ENCODE results near the gene BANK1. TPM values are rescaled to one million over a fixed set of nuclear protein-coding genes. Genes with fewer than 3 reads are reported as not detected.

The BANK1 gene
- polyA plus RNA-seq, 1 of the 3 experiments (the other 2 are of a cell fraction): not detected

DNA sequence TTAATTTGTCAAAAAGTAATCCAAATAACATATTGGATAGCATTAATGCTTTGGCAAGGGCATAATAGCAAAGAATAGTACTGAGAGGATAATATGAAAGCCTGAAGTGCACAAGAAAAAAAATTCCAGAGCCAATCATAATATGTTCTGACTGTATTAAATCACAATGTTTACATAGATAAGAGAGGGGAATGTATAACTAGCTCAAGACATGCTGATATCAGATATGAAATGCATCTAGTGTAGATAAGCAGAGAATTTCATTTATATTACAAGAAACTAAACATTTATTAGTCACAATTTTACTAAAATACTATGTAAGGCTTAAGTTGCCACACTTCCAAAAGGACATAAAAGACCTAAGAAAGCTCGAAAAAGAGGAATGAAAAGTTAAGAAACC lies 193.3 kb downstream of the BANK1 start:
- 63% methylated on average over 1 of the region's 1 CpG for WGBS (ENCODE audit: low lambda C conversion rate)
- Histone ChIP-seq H3K4me3 (ENCODE audit: low read depth in 2 of 2, low read length in 1 of 2) (no peak overlapping the region), H3F3A (replicated peaks; ENCODE audit: insufficient read depth) (no peaks in the 10 kb centered on the region), H4K20me1 (ENCODE audit: insufficient read depth) (no peaks in the 10 kb centered on the region), H3K27me3 (ENCODE audit: insufficient read depth) (no peaks in the 10 kb centered on the region), H3K4me2 (no peak overlapping the region), H3K4me1 (ENCODE audit: control insufficient read depth in 1 of 2, insufficient read depth in 2 of 2, low read depth in 1 of 2, low read length in 1 of 2) (no peaks in the 10 kb centered on the region; a peak in 1 of 4 replicates), H3K9me3 (no peaks in the 10 kb centered on the region), H3K36me3 (replicated peaks in 1 of 2; ENCODE audit: control insufficient read depth in 1 of 2, insufficient read depth in 2 of 2, low read length in 1 of 2) (no peaks in the 10 kb centered on the region), H2AFZ (ENCODE audit: low read depth) (no peak overlapping the region), H3K9me2 (no peaks in the 10 kb centered on the region), H3K9ac (no peak overlapping the region), H3K79me2 (ENCODE audit: insufficient read depth) (no peaks in the 10 kb centered on the region), H3K27ac (ENCODE audit: low read depth in 2 of 2, low read length in 1 of 2) (no peak overlapping the region)
- POLR2A ChIA-PET: no interaction called here
- CTCF ChIA-PET: interaction anchor here (0.6 to 1.4 kb wide), 2 partner anchors 10 to 418 kb away, joined by 3 to 4 read pairs; no protein-coding TSS in a partner anchor
- DNase-seq: no peak
- TF ChIP-seq JUND (IDR thresholded peaks at IDR 0.05): no peak
- TF ChIP-seq RAD21 (IDR thresholded peaks at IDR 0.05; ENCODE audit: low read length): no peak
- TF ChIP-seq, protein P1, sequence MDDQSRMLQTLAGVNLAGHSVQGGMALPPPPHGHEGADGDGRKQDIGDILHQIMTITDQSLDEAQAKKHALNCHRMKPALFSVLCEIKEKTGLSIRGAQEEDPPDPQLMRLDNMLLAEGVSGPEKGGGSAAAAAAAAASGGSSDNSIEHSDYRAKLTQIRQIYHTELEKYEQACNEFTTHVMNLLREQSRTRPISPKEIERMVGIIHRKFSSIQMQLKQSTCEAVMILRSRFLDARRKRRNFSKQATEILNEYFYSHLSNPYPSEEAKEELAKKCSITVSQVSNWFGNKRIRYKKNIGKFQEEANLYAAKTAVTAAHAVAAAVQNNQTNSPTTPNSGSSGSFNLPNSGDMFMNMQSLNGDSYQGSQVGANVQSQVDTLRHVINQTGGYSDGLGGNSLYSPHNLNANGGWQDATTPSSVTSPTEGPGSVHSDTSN (IDR thresholded peaks at IDR 0.05): no peak
- no peak for TF ChIP-seq GATA2 (CRISPR knock-in tag; IDR thresholded peaks at IDR 0.05)
- TF ChIP-seq EP300 (IDR thresholded peaks at IDR 0.05; ENCODE audit: borderline replicate concordance in 1 of 2, low read depth in 1 of 2, low read length in 1 of 2): no peak
- TF ChIP-seq CHD2 (IDR thresholded peaks at IDR 0.05; ENCODE audit: low read length, partially characterized antibody): no peak
- no peak for TF ChIP-seq POLR2AphosphoS5 (IDR thresholded peaks at IDR 0.05; ENCODE audit: low read depth, low read length)
- TF ChIP-seq, protein P2, sequence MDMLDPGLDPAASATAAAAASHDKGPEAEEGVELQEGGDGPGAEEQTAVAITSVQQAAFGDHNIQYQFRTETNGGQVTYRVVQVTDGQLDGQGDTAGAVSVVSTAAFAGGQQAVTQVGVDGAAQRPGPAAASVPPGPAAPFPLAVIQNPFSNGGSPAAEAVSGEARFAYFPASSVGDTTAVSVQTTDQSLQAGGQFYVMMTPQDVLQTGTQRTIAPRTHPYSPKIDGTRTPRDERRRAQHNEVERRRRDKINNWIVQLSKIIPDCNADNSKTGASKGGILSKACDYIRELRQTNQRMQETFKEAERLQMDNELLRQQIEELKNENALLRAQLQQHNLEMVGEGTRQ (IDR thresholded peaks at IDR 0.05; ENCODE audit: borderline replicate concordance, low read depth, low read length): no peak
- TF ChIP-seq RXRA (IDR thresholded peaks at IDR 0.05; ENCODE audit: borderline replicate concordance, low read depth): no peak
- TF ChIP-seq RFX5 (IDR thresholded peaks at IDR 0.05; ENCODE audit: low read length): no peak
- TF ChIP-seq, protein P3, sequence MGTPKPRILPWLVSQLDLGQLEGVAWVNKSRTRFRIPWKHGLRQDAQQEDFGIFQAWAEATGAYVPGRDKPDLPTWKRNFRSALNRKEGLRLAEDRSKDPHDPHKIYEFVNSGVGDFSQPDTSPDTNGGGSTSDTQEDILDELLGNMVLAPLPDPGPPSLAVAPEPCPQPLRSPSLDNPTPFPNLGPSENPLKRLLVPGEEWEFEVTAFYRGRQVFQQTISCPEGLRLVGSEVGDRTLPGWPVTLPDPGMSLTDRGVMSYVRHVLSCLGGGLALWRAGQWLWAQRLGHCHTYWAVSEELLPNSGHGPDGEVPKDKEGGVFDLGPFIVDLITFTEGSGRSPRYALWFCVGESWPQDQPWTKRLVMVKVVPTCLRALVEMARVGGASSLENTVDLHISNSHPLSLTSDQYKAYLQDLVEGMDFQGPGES (IDR thresholded peaks at IDR 0.05; ENCODE audit: low read depth, low read length): no peak
- no peak for TF ChIP-seq TCF12 (IDR thresholded peaks at IDR 0.05)
- TF ChIP-seq GABPA (IDR thresholded peaks at IDR 0.05; ENCODE audit: low read depth): no peak
- no peak for TF ChIP-seq SIN3A (IDR thresholded peaks at IDR 0.05; ENCODE audit: borderline replicate concordance, low read depth, low read length)
- TF ChIP-seq RCOR1 (IDR thresholded peaks at IDR 0.05; ENCODE audit: low read length): no peak
- no peak for TF ChIP-seq NRF1 (IDR thresholded peaks at IDR 0.05; ENCODE audit: low read depth, low read length)
